Muscle layer of colon (tissue), 2 donors: ENCODE results near the gene RCOR1.
A peak's percentile ranks its signal among the peaks of the same experiment; 100 is the strongest.

Experiments used
- H3K27ac ChIP-seq: one replicate; pipeline ENCODE4 v1.7.0; 2013; ENCODE audit warnings: low read depth, mild to moderate bottlenecking, low read length, moderate library complexity
- H3K27me3 ChIP-seq, 2 donors: one replicate each; pipeline ENCODE4 v1.7.0; 2013; ENCODE audit warnings: low read length in 2 of 2, mild to moderate bottlenecking in 2 of 2; ENCODE audit not compliant: insufficient read depth in 2 of 2, control insufficient read depth in 1 of 2
- H3K36me3 ChIP-seq: one replicate; pipeline ENCODE4 v1.7.0; 2013; ENCODE audit warnings: mild to moderate bottlenecking, low read length; ENCODE audit not compliant: insufficient read depth
- H3K4me1 ChIP-seq: one replicate; pipeline ENCODE4 v1.7.0; 2013; ENCODE audit warnings: mild to moderate bottlenecking, low read length; ENCODE audit not compliant: insufficient read depth
- H3K4me3 ChIP-seq, 2 donors: one replicate each; pipeline ENCODE4 v1.7.0; 2013; ENCODE audit warnings: low read length in 2 of 2, low read depth in 1 of 2, mild to moderate bottlenecking in 1 of 2, moderate library complexity in 1 of 2
- H3K9ac ChIP-seq: one replicate; pipeline ENCODE4 v1.7.0; 2013; ENCODE audit warnings: low read length
- H3K9me3 ChIP-seq: one replicate; pipeline ENCODE4 v1.7.0; 2013; ENCODE audit warnings: mild to moderate bottlenecking, low read length
- donor health status: abdominal sarcoma.
- donor health status: Adenocarcinoma of cecum.

RCOR1 gene

DNA sequence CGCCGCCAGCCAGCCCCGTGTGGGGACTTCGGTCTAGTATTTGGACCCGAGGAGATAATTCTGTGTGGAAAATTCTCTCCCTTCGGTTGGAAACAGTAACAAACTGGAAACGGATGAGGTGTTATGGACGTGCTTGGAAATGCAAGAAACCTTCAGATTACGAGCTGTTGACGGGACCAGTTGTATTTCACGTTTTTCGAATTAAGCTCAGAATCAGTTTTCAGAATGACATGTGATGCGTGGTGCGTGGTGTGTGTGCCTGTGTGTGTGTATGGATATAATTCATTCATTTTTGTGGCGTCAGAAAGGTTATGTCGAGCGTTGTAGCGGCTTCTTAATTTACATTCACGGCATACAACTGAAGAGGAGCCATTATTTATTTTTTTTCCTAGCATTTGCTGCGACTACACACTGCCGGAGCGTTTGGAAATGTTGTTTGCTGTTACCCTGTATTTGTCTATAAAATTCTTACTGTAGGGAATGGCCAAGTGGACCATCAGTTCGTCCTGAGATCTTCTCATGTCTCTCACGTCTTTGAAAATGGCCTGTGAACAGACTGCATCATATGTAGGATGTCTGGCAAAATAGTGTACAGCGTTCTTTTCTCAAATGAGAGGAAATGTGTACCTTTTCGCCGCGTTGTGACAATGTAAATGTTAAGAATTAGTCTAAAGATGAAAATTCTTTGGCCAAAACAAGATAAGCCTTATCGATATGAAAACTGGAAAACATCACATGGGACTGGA is 186.1 kb downstream of the RCOR1 start:
- no peaks in the 10 kb centered on the region for H3K9me3 ChIP-seq
- peak overlapping the region; percentile 71 for H3K27ac ChIP-seq
- H3K4me3 ChIP-seq: peak overlapping the region; percentile 58 to 73
- H3K4me1 ChIP-seq: peaks cover 13% of the 10 kb centered on the region
- H3K36me3 ChIP-seq: no peaks in the 10 kb centered on the region
- no peaks in the 10 kb centered on the region for H3K27me3 ChIP-seq
- peak overlapping the region; percentile 35 for H3K9ac ChIP-seq

DNA sequence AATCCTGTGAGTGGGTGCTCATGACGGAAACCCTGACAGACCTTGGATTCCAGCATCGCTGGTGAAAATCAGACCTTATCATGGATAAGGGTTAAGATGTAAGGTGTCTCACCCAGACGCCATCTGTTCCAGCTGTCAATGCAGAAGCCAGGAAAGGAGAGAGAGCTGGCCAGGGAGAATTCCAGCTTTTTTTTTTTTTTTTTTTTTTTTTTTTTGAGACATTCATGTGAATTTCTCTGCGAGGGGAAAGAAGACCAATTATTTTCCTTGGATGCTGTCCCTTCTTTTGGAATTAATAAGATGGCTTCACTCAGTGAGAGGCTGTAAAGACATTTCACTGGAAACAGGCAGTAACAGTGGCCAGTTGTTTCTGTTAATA is 186.6 kb downstream of the RCOR1 start:
- H3K9ac ChIP-seq: peak overlapping the region; percentile 35
- no peaks in the 10 kb centered on the region for H3K9me3 ChIP-seq
- peaks cover 13% of the 10 kb centered on the region for H3K4me1 ChIP-seq
- no peaks in the 10 kb centered on the region for H3K36me3 ChIP-seq
- no peak overlapping the region for H3K4me3 ChIP-seq
- no peaks in the 10 kb centered on the region for H3K27me3 ChIP-seq
- H3K27ac ChIP-seq: no peak overlapping the region

DNA sequence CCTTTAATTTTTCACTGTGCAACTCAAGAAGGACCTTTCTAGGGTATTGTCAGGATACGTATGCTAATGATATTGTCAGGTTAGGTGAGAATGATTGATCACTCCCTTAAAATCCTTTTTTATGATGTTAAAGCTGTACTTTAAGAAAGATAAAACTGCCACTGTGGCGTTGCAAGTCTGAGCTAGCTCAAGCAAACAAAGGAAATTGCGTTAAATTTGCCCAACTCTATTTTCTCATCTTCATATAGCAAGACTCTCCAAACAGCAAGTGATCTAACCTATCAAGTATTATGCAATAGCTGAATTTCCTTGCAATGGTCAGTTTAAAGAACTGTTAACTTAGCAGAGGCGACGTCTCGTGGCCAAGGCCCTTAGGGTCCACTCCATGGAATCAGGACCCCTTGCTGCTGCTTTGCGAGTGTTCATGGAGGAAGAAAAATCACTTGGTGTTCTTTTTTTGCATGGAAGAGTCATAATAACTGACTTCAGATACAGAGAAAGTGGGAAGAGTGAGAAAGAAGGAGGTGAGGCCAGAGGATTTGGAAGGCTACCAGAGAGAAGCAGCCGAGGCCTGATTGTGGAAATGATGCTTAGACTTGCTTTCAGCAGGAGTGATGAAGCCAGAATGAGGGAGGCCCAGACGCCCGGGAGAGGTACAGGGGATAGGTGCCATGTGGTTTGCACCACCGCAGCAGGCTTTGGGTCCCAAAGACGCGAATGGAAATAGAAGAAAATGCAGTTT is 187.3 kb downstream of the RCOR1 start:
- no peak overlapping the region for H3K4me3 ChIP-seq
- no peak overlapping the region for H3K9ac ChIP-seq
- H3K4me1 ChIP-seq: peaks cover 9% of the 10 kb centered on the region
- no peak overlapping the region for H3K27ac ChIP-seq
- H3K9me3 ChIP-seq: no peaks in the 10 kb centered on the region
- no peaks in the 10 kb centered on the region for H3K27me3 ChIP-seq
- H3K36me3 ChIP-seq: no peaks in the 10 kb centered on the region
